Stomach smooth muscle (tissue), 2 donors: ENCODE data around the gene KRTAP5-2.
"Not testable (repeated sequence)": the region's sequence is repeated elsewhere in the genome, so short reads cannot be mapped to it uniquely, and the experiment has no call there.

ENCODE experiments used
- H3K27ac ChIP-seq: one replicate; pipeline ENCODE4 v1.7.0; 2013; ENCODE audit warnings: mild to moderate bottlenecking, low read length, inconsistent platforms
- H3K27me3 ChIP-seq, 2 donors: one replicate each; pipeline ENCODE4 v1.7.0; 2013; ENCODE audit warnings: low read length in 2 of 2; ENCODE audit not compliant: insufficient read depth in 2 of 2, control insufficient read depth in 1 of 2
- H3K36me3 ChIP-seq, 2 donors: one replicate each; pipeline ENCODE4 v1.7.0; 2013; ENCODE audit warnings: low read length in 2 of 2; ENCODE audit not compliant: control insufficient read depth in 2 of 2, insufficient read depth in 2 of 2
- H3K4me1 ChIP-seq: one replicate; pipeline ENCODE4 v1.7.0; 2013; ENCODE audit warnings: low read length; ENCODE audit not compliant: control insufficient read depth, insufficient read depth
- H3K4me3 ChIP-seq, 2 donors: one replicate each; pipeline ENCODE4 v1.7.0; 2013; ENCODE audit warnings: low read length in 2 of 2
- H3K9ac ChIP-seq, 2 donors: one replicate each; pipeline ENCODE4 v1.7.0; 2013; ENCODE audit warnings: low read length in 2 of 2, mild to moderate bottlenecking in 1 of 2
- H3K9me3 ChIP-seq, 2 donors: one replicate each; pipeline ENCODE4 v1.7.0; 2013; ENCODE audit warnings: low read length in 2 of 2; ENCODE audit not compliant: control insufficient read depth in 2 of 2
- donor health status: healthy.
- donor health status: Pancreatic carcinoma.

KRTAP5-2 gene

DNA sequence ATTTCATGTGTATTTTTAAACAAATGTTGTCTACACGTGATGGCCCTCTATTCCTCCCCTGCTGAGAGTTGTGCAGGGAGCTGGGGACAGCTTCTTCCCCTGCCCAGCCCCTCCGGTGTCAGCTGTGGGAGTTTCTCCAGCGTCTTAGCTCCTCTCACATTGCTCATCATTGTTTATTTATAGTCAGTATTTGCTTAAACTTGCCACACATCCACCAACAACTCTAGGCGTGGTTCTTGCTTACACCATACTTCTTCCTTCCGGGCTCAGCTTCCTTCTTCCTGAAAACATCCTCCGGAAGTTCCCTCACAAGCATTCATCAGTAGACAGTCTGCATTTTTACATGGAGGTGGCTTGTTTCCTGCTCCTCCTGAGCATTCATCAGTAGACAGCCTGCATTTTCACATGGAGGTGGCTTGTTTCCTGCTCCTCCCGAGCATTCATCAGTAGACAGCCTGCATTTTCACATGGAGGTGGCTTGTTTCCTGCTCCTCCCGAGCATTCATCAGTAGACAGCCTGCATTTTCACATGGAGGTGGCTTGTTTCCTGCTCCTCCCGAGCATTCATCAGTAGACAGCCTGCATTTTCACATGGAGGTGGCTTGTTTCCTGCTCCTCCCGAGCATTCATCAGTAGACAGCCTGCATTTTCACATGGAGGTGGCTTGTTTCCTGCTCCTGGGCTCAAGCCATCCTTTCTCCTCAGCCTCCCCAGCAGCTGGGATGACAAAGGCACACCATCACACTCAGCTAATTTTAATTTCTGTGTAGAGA, 8.7 kb downstream of the KRTAP5-2 start:
- H3K4me1 ChIP-seq, H3K36me3 ChIP-seq, H3K9ac ChIP-seq, H3K4me3 ChIP-seq, H3K27me3 ChIP-seq, H3K9me3 ChIP-seq, H3K27ac ChIP-seq: not testable (repeated sequence)

DNA sequence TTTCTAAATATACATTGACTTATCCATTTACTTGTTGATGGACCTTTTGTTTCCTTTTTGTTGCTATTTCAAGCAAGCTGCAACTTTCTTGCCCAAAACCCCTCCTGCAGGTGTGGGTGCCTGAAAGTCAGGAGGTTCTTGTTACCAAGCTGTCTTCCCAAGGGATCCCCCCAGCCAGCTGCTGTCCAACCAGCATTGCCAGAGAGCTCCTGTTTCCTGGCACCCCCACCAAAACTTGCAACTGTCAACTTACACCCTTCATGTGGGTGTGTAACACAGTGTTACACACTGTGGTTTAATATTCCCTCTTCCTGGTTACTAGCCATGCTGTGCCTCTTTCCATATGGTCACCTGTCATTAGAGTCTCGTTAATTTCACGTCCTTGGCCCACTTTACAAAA, 11.4 kb downstream of the KRTAP5-2 start:
- no peak overlapping the region for H3K9ac ChIP-seq
- H3K36me3 ChIP-seq: no peaks in the 10 kb centered on the region
- H3K4me3 ChIP-seq: no peak overlapping the region
- no peak overlapping the region for H3K27ac ChIP-seq
- no peaks in the 10 kb centered on the region for H3K9me3 ChIP-seq
- H3K27me3 ChIP-seq: no peaks in the 10 kb centered on the region
- H3K4me1 ChIP-seq: no peaks in the 10 kb centered on the region

DNA sequence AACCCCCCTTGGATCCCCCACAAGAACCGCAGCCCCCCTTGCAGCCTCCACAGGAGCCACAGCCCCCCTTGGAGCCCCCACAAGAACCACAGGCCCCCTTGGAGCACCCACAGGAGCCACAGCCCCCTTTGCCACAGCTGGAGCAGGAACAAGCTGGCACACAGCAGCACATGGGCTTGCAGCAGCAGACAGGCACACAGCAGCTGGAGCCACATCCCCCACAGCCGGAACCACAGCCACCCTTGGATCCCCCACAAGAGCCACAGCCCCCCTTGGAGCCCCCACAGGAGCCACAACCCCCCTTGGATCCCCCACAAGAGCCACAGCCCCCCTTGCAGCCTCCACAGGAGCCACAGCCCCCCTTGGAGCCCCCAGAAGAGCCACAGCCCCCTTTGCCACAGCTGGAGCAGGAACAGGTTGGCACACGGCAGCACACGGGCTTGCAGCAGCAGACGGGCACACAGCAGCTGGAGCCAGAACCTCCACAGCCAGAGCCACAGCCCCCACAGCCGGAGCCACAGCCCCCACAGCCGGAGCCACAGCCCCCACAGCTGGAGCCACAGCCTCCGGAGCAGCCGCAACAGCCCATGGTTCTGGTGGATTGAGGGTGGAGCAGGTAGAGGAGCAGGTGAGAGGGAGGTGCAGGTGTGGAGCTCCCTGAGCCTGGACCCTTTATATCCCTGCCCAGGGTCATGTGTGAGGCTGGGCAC, 13.3 kb downstream of the KRTAP5-2 start, which contains the start of gene KRTAP5-1:
TSS of gene KRTAP5-1 (minus strand) at position 623 of the 710 bp plus-strand sequence. CDS start at position 589, 34 bp downstream.
- not testable (repeated sequence) for H3K9ac ChIP-seq, H3K4me1 ChIP-seq, H3K27me3 ChIP-seq, H3K4me3 ChIP-seq, H3K9me3 ChIP-seq, H3K36me3 ChIP-seq, H3K27ac ChIP-seq

DNA sequence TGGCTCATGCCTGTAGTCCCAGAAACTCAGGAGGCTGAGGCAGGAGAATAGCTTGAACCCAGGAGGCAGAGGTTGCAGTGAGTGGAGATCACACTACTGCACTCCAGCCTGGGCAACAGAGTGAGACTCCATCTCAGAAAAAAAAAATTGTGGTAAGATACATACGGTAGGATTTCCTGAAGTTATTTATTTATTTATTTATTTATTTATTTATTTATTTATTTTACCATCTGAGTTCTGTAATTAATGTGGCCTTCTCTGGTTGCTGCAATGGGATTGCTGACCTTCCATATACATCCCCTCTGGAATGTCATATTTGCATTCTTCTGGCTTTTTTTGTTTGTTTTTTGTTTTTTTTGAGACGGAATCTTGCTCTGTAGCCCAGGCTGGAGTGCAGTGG, 15.2 kb downstream of the KRTAP5-2 start:
- not testable (repeated sequence) for H3K27me3 ChIP-seq, H3K4me1 ChIP-seq, H3K27ac ChIP-seq, H3K9me3 ChIP-seq, H3K9ac ChIP-seq, H3K36me3 ChIP-seq, H3K4me3 ChIP-seq

DNA sequence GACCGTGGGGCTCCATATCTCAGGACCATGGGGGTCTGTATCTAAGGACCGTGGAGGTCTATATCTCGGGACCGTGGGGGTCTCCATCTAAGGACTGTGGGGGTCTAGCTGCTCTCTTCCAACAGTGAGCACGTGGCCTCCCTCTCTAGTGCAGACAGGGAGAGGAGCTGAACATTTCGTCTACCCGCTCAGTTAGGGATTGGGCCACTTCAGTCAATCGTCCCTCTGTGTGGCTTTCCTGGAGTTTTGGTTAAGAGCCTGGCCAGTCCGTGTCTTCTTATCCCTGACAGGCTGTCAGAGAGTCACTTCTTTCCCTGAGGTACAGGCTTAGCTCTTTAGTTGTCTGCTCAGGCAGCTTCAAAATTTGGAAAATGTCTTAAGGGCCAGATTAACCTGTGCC, 16.1 kb downstream of the KRTAP5-2 start:
- H3K27me3 ChIP-seq: no peaks in the 10 kb centered on the region
- no peak overlapping the region for H3K9ac ChIP-seq
- H3K36me3 ChIP-seq: no peaks in the 10 kb centered on the region
- no peak overlapping the region for H3K27ac ChIP-seq
- H3K9me3 ChIP-seq: no peaks in the 10 kb centered on the region
- H3K4me3 ChIP-seq: no peak overlapping the region
- H3K4me1 ChIP-seq: no peaks in the 10 kb centered on the region

DNA sequence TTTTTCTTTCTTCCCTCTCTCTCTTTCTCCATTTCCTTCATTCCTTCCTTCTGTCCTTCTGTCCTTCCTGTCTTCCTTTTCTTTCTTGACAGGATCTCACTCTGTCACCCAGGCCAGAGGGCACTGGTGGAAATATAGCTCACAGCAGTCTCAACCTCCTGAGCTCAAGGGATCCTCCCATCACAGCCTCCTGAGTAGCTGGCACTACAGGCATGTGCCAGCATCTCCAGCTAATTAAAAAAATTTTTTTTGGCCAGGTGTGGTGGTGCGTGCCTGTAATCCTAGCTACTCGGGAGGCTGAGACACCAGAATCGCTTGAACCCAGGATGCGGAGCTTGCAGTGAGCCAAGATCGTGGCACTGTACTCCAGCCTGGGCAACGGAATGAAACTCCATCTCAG, 21.3 kb downstream of the KRTAP5-2 start:
- Histone ChIP-seq H3K27me3 (no peaks in the 10 kb centered on the region), H3K4me3 (no peak overlapping the region), H3K9me3 (no peaks in the 10 kb centered on the region), H3K4me1 (peaks cover 15% of the 10 kb centered on the region), H3K9ac (no peak overlapping the region), H3K27ac (no peak overlapping the region), H3K36me3 (no peaks in the 10 kb centered on the region)

DNA sequence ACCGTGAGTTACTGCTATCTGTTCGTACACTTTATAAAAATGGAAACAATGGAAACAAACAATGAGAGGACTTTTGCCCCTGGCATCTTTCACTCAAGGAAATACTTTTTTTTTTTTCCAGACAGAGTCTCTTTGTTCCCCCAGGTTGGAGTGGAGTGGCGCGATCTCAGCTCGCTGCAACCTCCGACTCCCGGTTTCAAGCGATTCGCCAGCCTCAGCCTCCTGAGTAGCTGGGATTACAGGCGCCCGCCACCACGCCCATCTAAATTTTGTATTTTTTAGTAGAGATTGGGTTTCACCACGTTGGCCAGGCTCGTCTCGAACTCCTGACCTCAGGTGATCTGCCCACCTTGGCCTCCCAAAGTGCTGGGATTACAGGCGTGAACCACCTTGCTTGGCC, 22.3 kb downstream of the KRTAP5-2 start:
- not testable (repeated sequence) for H3K27me3 ChIP-seq, H3K27ac ChIP-seq, H3K36me3 ChIP-seq, H3K9ac ChIP-seq, H3K9me3 ChIP-seq, H3K4me3 ChIP-seq
- peaks cover 18% of the 10 kb centered on the region for H3K4me1 ChIP-seq

DNA sequence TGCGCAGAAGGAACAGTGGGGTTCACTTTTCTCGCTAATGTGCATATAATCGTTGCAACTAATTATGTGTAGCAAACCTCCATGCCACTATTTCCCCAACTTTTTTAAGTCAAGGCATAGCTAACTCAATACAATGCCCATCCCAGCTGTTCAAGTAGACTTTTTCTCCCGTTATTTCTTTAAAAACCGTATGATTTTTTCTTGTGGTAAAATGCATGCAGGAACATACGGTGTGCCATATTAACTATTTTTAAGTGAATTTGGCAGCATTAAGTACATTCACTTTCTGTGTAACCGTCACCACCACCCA, 23.2 kb downstream of the KRTAP5-2 start:
- Histone ChIP-seq H3K27me3 (no peaks in the 10 kb centered on the region), H3K27ac (no peak overlapping the region), H3K4me1 (peaks cover 27% of the 10 kb centered on the region), H3K9me3 (no peaks in the 10 kb centered on the region), H3K36me3 (no peaks in the 10 kb centered on the region), H3K9ac (no peak overlapping the region), H3K4me3 (no peak overlapping the region)

DNA sequence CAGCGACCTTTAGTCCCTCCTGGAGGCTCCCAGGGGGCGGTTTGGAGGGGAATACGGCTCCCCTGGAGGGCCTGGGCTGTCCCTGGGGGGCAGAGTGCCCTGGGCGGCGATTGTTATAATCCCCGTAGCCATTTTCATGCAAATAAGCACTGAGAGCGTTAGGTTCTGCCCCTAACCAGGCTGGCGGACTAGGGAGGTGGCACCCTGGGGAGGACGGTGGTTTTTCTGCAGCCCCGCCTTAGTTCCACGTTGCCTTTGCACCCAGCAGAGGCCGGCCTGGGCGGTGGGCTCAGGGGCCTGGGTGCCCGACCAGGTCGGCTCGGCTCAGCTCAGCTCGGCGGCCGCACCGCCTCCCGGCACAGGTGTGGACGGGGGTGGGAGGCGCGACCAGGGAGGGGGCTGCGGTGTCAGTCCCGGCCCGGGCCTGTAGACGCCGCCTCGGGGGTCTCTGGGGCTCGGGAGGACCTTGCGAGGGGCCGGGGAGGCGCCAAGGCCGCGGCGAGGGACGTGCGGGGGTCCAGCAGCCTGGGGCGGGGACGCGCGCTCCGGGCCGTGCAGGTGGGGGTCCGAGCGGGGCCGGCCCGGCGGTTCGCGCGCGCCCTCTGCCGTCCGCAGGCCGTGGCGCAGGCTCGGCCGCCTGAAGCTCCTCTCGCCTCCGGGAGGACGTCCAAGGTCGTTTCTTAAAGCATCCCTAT, 23.7 kb downstream of the KRTAP5-2 start:
- H3K9ac ChIP-seq: peak overlapping the region; percentile 28 to 42
- no peaks in the 10 kb centered on the region for H3K27me3 ChIP-seq
- H3K36me3 ChIP-seq: no peaks in the 10 kb centered on the region
- H3K4me3 ChIP-seq: peak overlapping the region; percentile 51 to 70
- H3K4me1 ChIP-seq: peaks cover 32% of the 10 kb centered on the region
- peak overlapping the region; percentile 64 for H3K27ac ChIP-seq
- no peaks in the 10 kb centered on the region for H3K9me3 ChIP-seq

DNA sequence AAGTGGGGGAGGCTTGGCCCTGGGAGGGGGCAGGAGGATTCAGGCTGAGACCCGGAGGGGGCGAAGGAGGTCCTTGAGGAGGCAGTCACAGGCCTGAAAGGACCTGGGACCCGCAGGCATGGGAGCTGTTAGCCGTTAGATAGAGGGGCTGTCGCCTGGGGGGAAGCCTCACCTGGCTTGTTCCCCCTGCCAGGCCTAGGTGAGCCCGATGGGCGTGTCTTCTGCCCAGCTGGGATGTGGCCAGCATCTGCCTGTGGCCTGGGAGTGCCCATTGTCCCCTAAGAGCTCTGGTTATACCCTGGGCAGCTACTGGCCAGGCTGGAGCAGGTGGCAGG, 24.2 kb downstream of the KRTAP5-2 start:
- H3K4me1 ChIP-seq: peaks cover 37% of the 10 kb centered on the region
- peak overlapping the region; percentile 64 for H3K27ac ChIP-seq
- no peaks in the 10 kb centered on the region for H3K36me3 ChIP-seq
- H3K27me3 ChIP-seq: no peaks in the 10 kb centered on the region
- peak overlapping the region; percentile 51 to 70 for H3K4me3 ChIP-seq
- H3K9ac ChIP-seq: peak overlapping the region; percentile 28 to 42
- H3K9me3 ChIP-seq: no peaks in the 10 kb centered on the region
